HEK293 (cell line): ENCODE measurements around the gene ANK2.

Source experiments
- CTCF ChIA-PET: fragments of 350-600 bp; formaldehyde crosslinking; extraction: SDS; loops from one replicate; lab custom pipeline; 2021; ENCODE audit warnings: antibody characterized with exemption; lab: Yijun Ruan, JAX
- POLR2A ChIA-PET: fragments of 300-600 bp; formaldehyde crosslinking; extraction: SDS; loops from one replicate; lab custom pipeline; 2020; ENCODE audit warnings: antibody characterized with exemption, inconsistent platforms; lab: Yijun Ruan, JAX
- H3K27ac ChIP-seq: fragments of 200-500 bp; sonication (Bioruptor generic); 2 replicates; pipeline ENCODE4 v1.5.1; 2014; ENCODE audit warnings: low read depth, low read length, control low read depth, inconsistent platforms; ENCODE audit errors: extremely low read depth
- H3K36me3 ChIP-seq, 2 experiments: fragments of 200-500 bp in 1 of 2; sonication (Bioruptor generic) in 1 of 2; 1 replicate in 1 of 2; 2 replicates in 1 of 2; pipeline ENCODE4 v1.5.1; 2014 to 2017; ENCODE audit warnings: inconsistent platforms in 2 of 2, low read length in 2 of 2; ENCODE audit not compliant: control insufficient read depth in 2 of 2, insufficient read depth in 1 of 2
- H3K4me1 ChIP-seq: fragments of 200-500 bp; sonication (Bioruptor generic); 2 replicates; pipeline ENCODE4 v1.5.1; 2014; ENCODE audit warnings: mild to moderate bottlenecking, low read length, inconsistent platforms; ENCODE audit not compliant: control insufficient read depth, insufficient read depth
- H3K4me3 ChIP-seq: 2 replicates; pipeline ENCODE4 v1.5.1; 2011; ENCODE audit warnings: low read depth, mild to moderate bottlenecking, control low read depth, low read length, moderate library complexity
- H3K9me3 ChIP-seq: fragments of 200-500 bp; sonication (Bioruptor generic); 2 replicates; pipeline ENCODE4 v1.5.1; 2014; ENCODE audit warnings: low read depth, low read length, inconsistent platforms; ENCODE audit not compliant: control insufficient read depth, insufficient read depth
- PRDM4 ChIP-seq: fragments of 450-650 bp; formaldehyde crosslinking; IDR thresholded peaks from 2 replicates; pipeline ENCODE4 v1.5.1; 2017; ENCODE audit warnings: missing biosample characterization, missing genetic modification characterization
- SCRT1 ChIP-seq: fragments of 450-650 bp; formaldehyde crosslinking; IDR thresholded peaks from 2 replicates; pipeline ENCODE4 v1.5.1; 2016; ENCODE audit warnings: missing biosample characterization, missing genetic modification characterization, borderline replicate concordance
- TSHZ1 ChIP-seq: fragments of 450-650 bp; formaldehyde crosslinking; IDR thresholded peaks from 2 replicates; pipeline ENCODE4 v1.5.1; 2016; ENCODE audit warnings: missing biosample characterization, missing genetic modification characterization, borderline replicate concordance
- ZBTB26 ChIP-seq: fragments of 450-650 bp; formaldehyde crosslinking; optimal IDR thresholded peaks from 2 replicates; pipeline ENCODE3; 2016; ENCODE audit warnings: missing biosample characterization, mild to moderate bottlenecking, missing genetic modification characterization
- ZBTB44 ChIP-seq: fragments of 450-650 bp; IDR thresholded peaks from 2 replicates; pipeline ENCODE4 v1.5.1; 2018; ENCODE audit warnings: missing biosample characterization, mild to moderate bottlenecking, missing genetic modification characterization
- ZNF398 ChIP-seq: fragments of 450-650 bp; formaldehyde crosslinking; IDR thresholded peaks from 2 replicates; pipeline ENCODE4 v1.5.1; 2017; ENCODE audit warnings: missing biosample characterization, missing genetic modification characterization
- ZNF768 ChIP-seq: fragments of 450-650 bp; formaldehyde crosslinking; IDR thresholded peaks from 2 replicates; pipeline ENCODE4 v1.5.1; 2018; ENCODE audit warnings: missing biosample characterization, mild to moderate bottlenecking, missing genetic modification characterization
- ZSCAN23 ChIP-seq: fragments of 450-650 bp; formaldehyde crosslinking; IDR thresholded peaks from 2 replicates; pipeline ENCODE4 v1.5.1; 2016; ENCODE audit warnings: missing biosample characterization, missing genetic modification characterization

Gene ANK2

GRCh38 chr4:113162089-113162488, 112.6 kb downstream of the ANK2 start:
- POLR2A ChIA-PET = no interaction called here

More at GRCh38 chr4:113162089-113162488, 112.6 kb downstream of the ANK2 start:
- Histone ChIP-seq H3K4me1 (no peaks in the 10 kb centered on the region), H3K36me3 (no peaks in the 10 kb centered on the region), H3K4me3 (no peak overlapping the region), H3K27ac (no peak overlapping the region), H3K9me3 (no peaks in the 10 kb centered on the region)
- no peak for TF ChIP-seq ZNF768 (tag by site-specific recombination)
- TF ChIP-seq PRDM4 = no peak
- TF ChIP-seq ZSCAN23 (tag by site-specific recombination) = no peak
- no peak for TF ChIP-seq ZBTB44 (tag by site-specific recombination)
- TF ChIP-seq ZBTB26 = no peak
- TF ChIP-seq SCRT1 = no peak
- TF ChIP-seq TSHZ1 (tag by site-specific recombination) = no peak
- no peak for TF ChIP-seq ZNF398 (tag by site-specific recombination)
- CTCF ChIA-PET = no interaction called here
